ENCODE measurements around the gene SAFB2. TPM values are rescaled to one million over a fixed set of nuclear protein-coding genes. Genes with fewer than 3 reads are reported as not detected.

Gene SAFB2
- polyA plus RNA-seq, 6 donors from 2014 or later: 19.9 to 56.0 (median 29.3) TPM

DNA sequence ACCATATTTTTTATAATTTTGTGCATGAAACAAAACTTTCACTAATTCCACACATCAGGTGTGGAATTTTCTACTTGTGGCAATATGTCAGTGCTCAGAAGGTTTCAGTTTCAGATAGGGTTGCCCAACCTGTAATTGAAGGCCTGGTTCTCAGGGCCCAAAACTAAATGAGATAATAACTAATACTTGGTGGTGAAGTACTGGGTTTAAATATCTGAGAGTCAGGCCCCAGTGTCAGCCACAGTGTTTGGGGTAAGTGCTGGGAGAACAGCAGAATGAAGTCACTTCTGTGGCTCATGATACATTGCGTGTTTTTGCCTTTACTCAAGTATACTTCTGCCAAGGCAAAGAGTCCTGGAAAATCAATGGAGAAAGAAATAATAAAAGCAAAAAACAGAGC lies 5.9 kb upstream of the SAFB2 start:
- peaks cover 6 to 15% of the 10 kb centered on the region in 2 donors for H3K36me3 Mint-ChIP-seq
- no peak for DNase-seq
- H3K9me3 Mint-ChIP-seq: peaks cover 0 to 1% (median 0%) of the 10 kb centered on the region in 7 donors
- H3K4me1 Mint-ChIP-seq: peaks cover 56 to 82% (median 72%) of the 10 kb centered on the region in 3 donors
- peak overlapping the region in 7 of 8 donors; percentile 40 to 86 (median 72) for H3K4me3 Mint-ChIP-seq
- H3K27me3 Mint-ChIP-seq: no peaks in the 10 kb centered on the region
- no peak for ATAC-seq (ENCODE audit: low read depth in 2 of 2)
- H3K27ac Mint-ChIP-seq: peak overlapping the region; percentile 83 to 98 (median 95)

DNA sequence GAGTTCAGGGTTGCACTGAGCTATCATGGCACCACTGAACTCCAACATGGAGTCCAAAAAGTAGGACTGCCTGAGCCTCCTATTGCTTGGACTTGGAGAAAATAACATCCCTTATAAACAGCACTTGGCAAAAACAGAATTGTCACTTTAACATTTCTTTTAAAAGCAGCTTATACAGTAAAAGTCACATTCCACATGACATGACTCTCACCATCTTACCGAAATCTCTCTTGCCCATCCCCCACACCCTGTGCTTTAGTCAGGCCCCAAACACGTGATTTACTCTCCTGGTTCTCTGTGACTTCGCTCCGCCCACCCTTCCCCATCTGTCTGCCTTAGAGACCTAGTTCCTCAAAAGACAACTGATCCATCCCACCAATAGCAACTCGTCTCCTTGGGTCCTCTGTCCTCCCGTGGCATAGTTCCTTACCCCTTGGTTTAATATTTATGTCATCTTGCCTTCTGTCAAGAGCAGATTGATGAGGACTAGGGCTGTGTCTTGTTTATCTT lies 4.9 kb upstream of the SAFB2 start:
- Mint-ChIP-seq H3K4me3 (peak overlapping the region; percentile 32 to 83 (median 54)), H3K36me3 (peaks cover 6 to 23% of the 10 kb centered on the region in 2 donors), H3K4me1 (peaks cover 52 to 75% (median 67%) of the 10 kb centered on the region in 3 donors), H3K27me3 (no peaks in the 10 kb centered on the region), H3K9me3 (peaks cover 0 to 1% (median 0%) of the 10 kb centered on the region in 7 donors), H3K27ac (peak overlapping the region; percentile 89 to 97 (median 93))
- ATAC-seq (ENCODE audit: low read depth in 2 of 2) (peak; percentile 12 to 13), DNase-seq (peak; percentile 61)

DNA sequence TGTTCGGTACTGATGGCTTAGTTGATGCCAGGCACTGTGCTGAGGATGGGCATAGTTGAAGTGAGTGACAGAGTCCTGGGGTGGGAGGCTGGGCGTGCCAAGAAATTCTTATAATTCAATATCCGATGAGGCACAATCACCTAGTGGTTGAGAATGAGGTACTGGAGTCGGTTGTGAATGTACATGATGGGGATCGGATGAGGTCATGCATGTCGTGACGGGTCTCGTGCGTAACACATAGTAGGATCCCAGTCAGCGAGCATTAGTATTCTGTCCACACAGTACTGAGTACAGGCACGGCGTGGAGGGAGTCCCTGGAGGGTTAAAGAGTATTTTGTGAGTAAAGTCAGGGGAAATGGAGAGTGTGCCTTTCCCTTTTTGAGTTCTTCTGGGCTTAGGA lies 3.1 kb upstream of the SAFB2 start:
- Mint-ChIP-seq H3K27me3 (no peaks in the 10 kb centered on the region), H3K9me3 (peaks cover 0 to 1% (median 0%) of the 10 kb centered on the region in 7 donors), H3K4me3 (peak overlapping the region; percentile 9 to 100 (median 98)), H3K27ac (peak overlapping the region in 5 of 6 donors; percentile 94 to 100 (median 97)), H3K4me1 (peaks cover 49 to 70% (median 68%) of the 10 kb centered on the region in 3 donors), H3K36me3 (peaks cover 6 to 24% of the 10 kb centered on the region in 2 donors)
- DNase-seq (no peak), ATAC-seq (ENCODE audit: low read depth in 2 of 2) (no peak)

DNA sequence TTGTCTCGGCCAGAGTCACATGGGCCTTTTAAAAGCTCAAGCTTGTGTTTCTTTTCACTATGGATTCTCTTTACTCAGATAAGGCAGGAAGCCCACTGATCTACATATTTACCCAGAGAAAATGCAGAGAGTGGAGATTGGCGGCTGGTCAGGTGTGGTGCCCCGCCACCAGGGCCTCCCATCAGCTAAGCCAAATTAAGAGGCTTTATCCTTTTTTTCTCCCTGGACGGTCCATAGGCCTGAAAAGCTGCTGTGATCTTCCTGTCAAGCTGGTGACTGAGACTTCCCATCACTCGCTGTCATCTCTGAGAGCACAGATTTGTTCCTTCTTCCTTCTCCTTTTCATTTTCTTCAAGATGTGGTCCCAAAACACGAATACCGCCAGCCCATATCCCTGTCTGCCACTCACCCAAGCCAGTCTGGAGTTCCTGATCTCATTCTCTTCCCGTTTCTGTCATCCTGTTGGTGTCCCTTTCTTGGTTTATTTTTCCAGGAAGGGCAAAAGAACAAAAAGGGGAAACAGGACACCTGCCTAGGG lies 2.2 kb upstream of the SAFB2 start:
- H3K36me3 Mint-ChIP-seq: peaks cover 11 to 30% of the 10 kb centered on the region in 2 donors
- ATAC-seq (ENCODE audit: low read depth in 2 of 2) (no peak), DNase-seq (no peak)
- H3K4me1 Mint-ChIP-seq: peaks cover 55 to 77% (median 73%) of the 10 kb centered on the region in 3 donors
- H3K27ac Mint-ChIP-seq: peak overlapping the region; percentile 95 to 100 (median 96)
- no peaks in the 10 kb centered on the region for H3K27me3 Mint-ChIP-seq
- H3K4me3 Mint-ChIP-seq: peak overlapping the region; percentile 93 to 100 (median 100)
- peaks cover 0 to 1% (median 0%) of the 10 kb centered on the region in 7 donors for H3K9me3 Mint-ChIP-seq

DNA sequence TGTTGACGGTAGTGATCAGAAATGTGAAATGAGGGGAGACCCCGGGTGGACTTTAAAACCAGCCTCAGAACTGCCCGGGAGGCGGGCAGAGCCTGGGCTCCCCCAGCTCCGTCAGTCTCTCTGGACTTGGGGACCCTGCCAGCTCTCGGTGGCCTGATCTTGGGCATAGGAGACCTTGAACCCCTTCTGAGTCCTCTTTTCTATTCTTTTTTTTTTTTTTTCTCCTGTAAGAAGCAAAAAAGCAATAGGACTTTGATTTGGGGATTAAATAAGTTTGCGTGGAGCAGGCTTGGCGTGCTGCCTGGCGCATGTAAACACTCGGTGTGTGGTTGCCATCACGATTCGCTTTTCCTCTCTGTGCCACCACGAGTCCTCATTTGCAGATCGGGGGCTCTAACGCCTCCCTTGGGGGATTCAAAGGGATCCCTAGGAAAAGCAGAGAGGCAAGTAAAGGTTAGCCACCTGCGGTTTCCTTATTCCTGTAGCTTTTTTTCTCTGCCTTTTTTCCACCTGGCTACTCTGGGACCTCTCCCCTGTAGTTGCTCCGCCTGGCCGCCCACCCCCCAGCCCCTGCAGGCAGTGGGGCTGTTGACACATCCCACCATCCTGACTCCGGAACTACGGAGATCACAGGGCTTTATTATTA lies 1.6 kb upstream of the SAFB2 start:
- Mint-ChIP-seq H3K27me3 (no peaks in the 10 kb centered on the region), H3K4me3 (peak overlapping the region; percentile 93 to 100 (median 100)), H3K36me3 (peaks cover 9 to 30% of the 10 kb centered on the region in 2 donors), H3K4me1 (peaks cover 53 to 78% (median 72%) of the 10 kb centered on the region in 3 donors), H3K9me3 (peaks cover 0 to 1% (median 0%) of the 10 kb centered on the region in 7 donors), H3K27ac (peak overlapping the region; percentile 93 to 100 (median 96))
- DNase-seq (no peak), ATAC-seq (ENCODE audit: low read depth in 2 of 2) (no peak)

DNA sequence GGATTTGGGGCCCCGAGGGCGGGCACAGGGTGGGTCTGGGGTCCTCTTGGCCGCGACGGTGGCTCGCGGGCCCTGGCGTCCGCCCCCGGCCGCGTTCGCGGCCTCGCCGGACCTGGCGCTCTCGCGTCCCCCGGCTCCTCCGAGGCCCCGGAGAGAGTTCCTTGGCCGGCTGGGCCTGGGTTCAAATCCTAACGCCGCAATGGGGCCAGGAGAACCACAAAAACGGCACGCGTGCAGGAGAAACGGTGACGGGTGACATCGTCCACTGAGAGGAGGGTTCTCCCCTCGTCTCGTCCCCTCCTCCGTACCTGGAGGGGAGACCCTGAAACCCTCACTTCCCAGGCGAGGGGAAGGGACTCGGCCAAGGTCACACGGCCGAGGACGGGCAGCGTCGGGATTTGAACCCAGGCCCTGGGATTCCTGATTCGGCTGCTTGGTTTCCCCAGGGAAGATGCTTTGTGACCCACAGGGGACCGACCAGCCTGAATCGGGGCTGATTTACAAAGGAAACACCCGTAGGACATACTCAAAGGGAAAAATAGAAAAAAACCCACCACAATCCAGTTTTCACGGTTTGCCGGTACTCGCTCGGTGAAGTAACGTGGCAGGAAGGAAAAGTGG lies 931 bp upstream of the SAFB2 start:
- Mint-ChIP-seq H3K9me3 (peaks cover 0 to 1% (median 0%) of the 10 kb centered on the region in 7 donors), H3K27ac (peak overlapping the region; percentile 99 to 100 (median 100)), H3K4me1 (peaks cover 51 to 78% (median 69%) of the 10 kb centered on the region in 3 donors), H3K4me3 (peak overlapping the region; percentile 99 to 100 (median 100)), H3K27me3 (no peaks in the 10 kb centered on the region), H3K36me3 (peaks cover 7 to 30% of the 10 kb centered on the region in 2 donors)
- DNase-seq (peak; percentile 18), ATAC-seq (ENCODE audit: low read depth in 2 of 2) (no peak)

DNA sequence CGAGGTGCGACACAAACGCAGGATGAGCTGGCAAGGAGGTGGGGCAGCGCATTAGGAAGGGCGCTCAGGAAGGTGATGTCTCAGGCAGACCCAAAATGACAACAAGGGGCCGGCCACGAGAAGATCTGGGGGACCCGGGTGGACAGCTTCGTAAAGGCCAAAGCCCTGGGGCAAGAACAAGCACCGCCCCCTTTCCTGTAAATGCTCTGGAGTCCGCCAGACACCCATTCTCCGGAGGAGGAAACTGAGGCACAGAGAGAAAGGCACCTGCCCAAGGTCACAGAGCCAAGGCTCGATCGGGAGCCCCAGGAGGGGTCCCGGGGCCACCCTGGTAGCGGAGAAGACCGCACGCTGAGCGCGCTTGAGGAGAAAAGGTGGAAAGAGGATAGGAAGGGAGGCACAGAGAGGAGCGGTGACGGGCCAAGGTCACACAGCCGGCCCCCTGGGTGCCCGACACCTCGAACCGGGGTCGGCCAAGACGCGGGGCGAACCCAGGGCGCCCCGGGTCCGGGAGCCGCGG lies 571 bp downstream of the SAFB2 start:
- Mint-ChIP-seq H3K9me3 (no peaks in the 10 kb centered on the region), H3K4me1 (peaks cover 48 to 70% (median 58%) of the 10 kb centered on the region in 3 donors), H3K27me3 (no peaks in the 10 kb centered on the region), H3K27ac (peak overlapping the region; percentile 92 to 100 (median 100)), H3K4me3 (peak overlapping the region; percentile 99 to 100 (median 100)), H3K36me3 (peaks cover 7 to 22% of the 10 kb centered on the region in 2 donors)
- ATAC-seq (ENCODE audit: low read depth in 2 of 2) (no peak), DNase-seq (no peak)

DNA sequence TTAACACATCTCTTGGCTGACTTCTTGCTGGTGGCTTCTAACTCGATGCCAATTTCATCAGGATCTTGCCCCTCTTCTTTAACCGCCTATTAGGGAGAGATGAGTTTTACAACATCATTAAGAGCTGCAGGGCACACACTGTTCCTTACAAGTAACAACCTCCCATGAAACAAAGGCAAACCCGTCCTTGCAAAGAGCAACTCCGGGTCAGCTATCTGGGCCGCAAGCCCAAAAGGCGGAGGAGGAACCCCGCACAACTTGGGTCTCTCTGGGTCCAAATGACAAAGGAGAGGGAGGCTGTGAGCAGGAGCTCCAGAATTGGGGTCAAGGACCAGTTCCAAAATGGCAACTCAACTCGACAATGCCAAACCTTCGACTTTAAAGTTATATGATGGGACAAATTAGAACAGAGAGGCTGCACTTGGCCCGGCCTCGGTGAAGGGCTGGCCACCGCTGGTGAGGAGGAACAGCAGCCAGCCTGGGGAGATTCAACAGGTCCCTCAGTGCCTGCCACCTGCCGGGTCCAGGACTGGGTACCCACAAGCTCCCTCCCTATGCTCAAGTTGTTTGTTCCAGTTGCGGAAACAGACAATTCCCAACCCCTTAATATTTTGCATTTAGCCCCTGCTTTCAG lies 1.1 kb downstream of the SAFB2 start:
- H3K27ac Mint-ChIP-seq: peak overlapping the region; percentile 91 to 100 (median 99)
- H3K9me3 Mint-ChIP-seq: no peaks in the 10 kb centered on the region
- ATAC-seq (ENCODE audit: low read depth in 2 of 2): no peak
- H3K4me3 Mint-ChIP-seq: peak overlapping the region; percentile 99 to 100 (median 100)
- H3K4me1 Mint-ChIP-seq: peaks cover 48 to 68% (median 57%) of the 10 kb centered on the region in 3 donors
- DNase-seq: no peak
- no peaks in the 10 kb centered on the region for H3K27me3 Mint-ChIP-seq
- H3K36me3 Mint-ChIP-seq: peaks cover 7 to 22% of the 10 kb centered on the region in 2 donors

DNA sequence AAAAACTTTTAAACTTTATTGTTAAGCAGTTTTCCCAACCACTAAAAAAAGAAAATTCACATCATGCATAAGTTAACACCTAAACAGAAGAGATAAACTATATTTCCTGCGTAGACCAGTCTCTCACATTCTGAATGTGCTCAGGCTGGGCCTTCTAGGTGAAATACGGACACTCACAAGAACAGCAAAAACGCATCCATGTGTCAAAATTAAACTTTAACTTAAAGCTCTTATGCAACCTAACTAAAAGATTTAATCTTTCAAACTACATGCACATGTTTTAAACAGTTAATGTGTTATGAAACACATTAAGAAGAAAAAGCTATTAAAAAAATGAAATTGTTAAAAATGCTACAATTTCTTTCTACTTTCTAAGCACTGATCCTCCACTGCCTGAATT lies 2.6 kb downstream of the SAFB2 start:
- H3K4me3 Mint-ChIP-seq: peak overlapping the region in 6 of 8 donors; percentile 7 to 100 (median 100)
- H3K9me3 Mint-ChIP-seq: no peaks in the 10 kb centered on the region
- H3K27ac Mint-ChIP-seq: peak overlapping the region in 4 of 6 donors; percentile 32 to 100 (median 79)
- peaks cover 11 to 15% of the 10 kb centered on the region in 2 donors for H3K36me3 Mint-ChIP-seq
- ATAC-seq (ENCODE audit: low read depth in 2 of 2): no peak
- H3K27me3 Mint-ChIP-seq: no peaks in the 10 kb centered on the region
- no peak for DNase-seq
- peaks cover 39 to 54% (median 46%) of the 10 kb centered on the region in 3 donors for H3K4me1 Mint-ChIP-seq

DNA sequence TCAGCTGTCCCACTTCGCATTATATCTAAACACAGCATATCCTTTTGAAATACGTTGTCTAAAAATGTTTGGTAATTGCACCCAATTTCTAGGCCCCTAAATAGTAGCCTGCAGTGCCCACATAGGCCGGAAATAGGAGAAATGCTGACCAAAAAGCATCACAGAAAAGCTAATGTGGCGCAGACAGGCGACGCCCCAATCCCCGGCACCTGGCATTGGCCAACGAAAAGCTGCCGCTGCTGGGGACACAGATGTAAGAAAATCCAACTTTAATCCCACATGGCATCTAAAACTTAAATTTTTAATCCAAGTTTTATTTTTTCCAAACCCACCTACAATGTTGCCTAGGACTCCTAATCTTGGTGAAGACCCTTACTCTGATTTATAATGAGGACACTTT lies 4.0 kb downstream of the SAFB2 start:
- Mint-ChIP-seq H3K36me3 (peaks cover 11 to 21% of the 10 kb centered on the region in 2 donors), H3K9me3 (no peaks in the 10 kb centered on the region), H3K4me1 (peaks cover 31 to 44% (median 33%) of the 10 kb centered on the region in 3 donors), H3K4me3 (peak overlapping the region in 1 of 8 donors; percentile 59), H3K27ac (no peak overlapping the region), H3K27me3 (no peaks in the 10 kb centered on the region)
- no peak for ATAC-seq (ENCODE audit: low read depth in 2 of 2)
- DNase-seq: no peak

DNA sequence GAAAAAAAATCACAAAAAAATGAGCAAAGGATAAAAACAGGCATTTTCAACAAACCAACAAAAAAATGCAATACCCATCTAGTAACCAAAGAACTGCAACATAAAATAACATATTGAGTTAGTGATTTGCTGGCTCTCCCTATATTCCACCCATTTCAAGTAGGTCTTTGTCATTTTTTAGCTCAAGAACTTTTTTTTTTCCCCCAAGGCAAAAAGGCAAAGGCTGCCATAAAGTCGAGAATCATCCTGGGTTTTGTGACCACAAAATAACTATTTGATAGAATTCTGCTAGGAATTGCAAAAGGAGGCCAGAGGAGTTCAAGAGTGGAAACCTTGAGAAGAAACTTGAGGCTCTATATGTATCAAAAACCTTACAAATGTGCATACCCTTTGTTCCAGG lies 5.5 kb downstream of the SAFB2 start:
- peak overlapping the region in 2 of 8 donors; percentile 49 to 68 for H3K4me3 Mint-ChIP-seq
- ATAC-seq (ENCODE audit: low read depth in 2 of 2) (no peak), DNase-seq (no peak)
- peak overlapping the region in 1 of 6 donors; percentile 54 for H3K27ac Mint-ChIP-seq
- peaks cover 19 to 23% of the 10 kb centered on the region in 2 donors for H3K36me3 Mint-ChIP-seq
- no peaks in the 10 kb centered on the region for H3K9me3 Mint-ChIP-seq
- H3K27me3 Mint-ChIP-seq: no peaks in the 10 kb centered on the region
- peaks cover 35 to 41% (median 36%) of the 10 kb centered on the region in 3 donors for H3K4me1 Mint-ChIP-seq

DNA sequence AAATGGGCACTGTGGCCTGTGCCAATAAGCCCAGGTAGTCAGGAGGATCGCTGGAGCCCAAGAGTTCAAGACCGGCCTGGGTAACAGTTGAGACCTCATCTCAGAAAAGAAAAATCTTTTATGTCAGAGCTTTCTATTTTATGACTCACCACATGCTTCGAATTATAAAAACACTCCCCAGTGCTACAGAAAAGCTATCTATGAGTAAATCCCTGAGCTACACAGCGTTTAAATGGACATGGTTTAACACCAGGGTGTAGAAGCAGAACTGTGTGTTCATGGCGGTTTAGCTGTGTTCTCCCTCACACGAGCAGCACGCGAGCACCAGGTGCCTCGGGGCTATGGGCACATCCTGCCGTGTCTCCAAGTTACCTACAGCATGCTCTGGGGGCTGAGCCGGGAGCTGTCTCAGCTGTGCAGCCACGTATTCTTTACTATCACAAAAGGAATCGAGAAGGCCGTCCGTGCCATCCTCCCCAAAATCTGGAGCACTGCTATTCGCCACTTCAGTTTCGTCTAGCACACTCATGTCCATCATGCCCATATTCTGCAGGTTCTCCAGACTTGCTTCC lies 6.7 kb downstream of the SAFB2 start:
- H3K27me3 Mint-ChIP-seq: no peaks in the 10 kb centered on the region
- peaks cover 25 to 33% (median 27%) of the 10 kb centered on the region in 3 donors for H3K4me1 Mint-ChIP-seq

More for the DNA sequence above, 6.7 kb downstream of the SAFB2 start:
- Mint-ChIP-seq H3K4me3 (peak overlapping the region in 1 of 8 donors; percentile 33), H3K27ac (peak overlapping the region in 1 of 6 donors; percentile 33), H3K9me3 (no peaks in the 10 kb centered on the region), H3K36me3 (peaks cover 19 to 23% of the 10 kb centered on the region in 2 donors)
- ATAC-seq (ENCODE audit: low read depth in 2 of 2): no peak
- no peak for DNase-seq
